GM13977 (cell line): Measurements from ENCODE around the gene PLCG1.

Experiments used
- DNase-seq: peaks from one replicate; pipeline ENCODE4 v3.0.0; 2012; ENCODE audit warnings: low spot score
- CTCF ChIP-seq: IDR thresholded peaks from 2 replicates; pipeline ENCODE4 v1.5.1; 2012; ENCODE audit warnings: mild to moderate bottlenecking, control low read depth; ENCODE audit not compliant: insufficient read depth; ENCODE audit errors: extremely low read depth, missing control alignments
- in situ Hi-C: fragments of 300-500 bp; cut with MboI; formaldehyde crosslinking; loops from one replicate; pipeline ENCODE4 v1.12.0; 2022; ENCODE audit warnings: low sequenced_read_pairs, low pct_unique_long_range_greater_than_20kb, mixed read lengths, inconsistent platforms; ENCODE audit not compliant: unreplicated experiment

PLCG1 gene

GRCh38 chr20:41152108-41152757, 14.9 kb downstream of the PLCG1 start:
- TF ChIP-seq CTCF = no peak
- DNase-seq = no peak
- in situ Hi-C loops = no loop called here

GRCh38 chr20:41154436-41155176, 17.3 kb downstream of the PLCG1 start:
- no peak for DNase-seq
- TF ChIP-seq CTCF = no peak
- in situ Hi-C loops = no loop called here

GRCh38 chr20:41155261-41155660, 17.9 kb downstream of the PLCG1 start:
- TF ChIP-seq CTCF = no peak
- no peak for DNase-seq
- in situ Hi-C loops = no loop called here

GRCh38 chr20:41158082-41158625, 20.8 kb downstream of the PLCG1 start:
- DNase-seq = no peak
- TF ChIP-seq CTCF = no peak
- in situ Hi-C loops = no loop called here

- in situ Hi-C loops = no loop called here
- no peak for TF ChIP-seq CTCF
- DNase-seq = no peak
Measured at GRCh38 chr20:41159547-41159946, 22.2 kb downstream of the PLCG1 start.

- TF ChIP-seq CTCF = no peak
- DNase-seq = no peak
- in situ Hi-C loops = no loop called here
Measured at GRCh38 chr20:41160686-41161085, 23.3 kb downstream of the PLCG1 start.
